GM12878 (cell line): ENCODE measurements around the gene SERHL2.
"Not testable (repeated sequence)": the region's sequence is repeated elsewhere in the genome, so short reads cannot be mapped to it uniquely, and the experiment has no call there.

Source experiments
- BRCA1 ChIP-seq: IDR thresholded peaks from 2 replicates; pipeline ENCODE4 v1.6.1; 2011; ENCODE audit warnings: low read depth, low read length, improper control_type of control experiment
- CHD2 ChIP-seq: IDR thresholded peaks from 2 replicates; pipeline ENCODE4 v1.6.1; 2011; ENCODE audit warnings: low read depth, low read length, improper control_type of control experiment, borderline replicate concordance
- FOXM1 ChIP-seq: IDR thresholded peaks from 2 replicates; pipeline ENCODE4 v1.6.1; 2012; ENCODE audit warnings: low read depth, mild to moderate bottlenecking, inconsistent platforms, low read length, moderate library complexity
- NFYB ChIP-seq: IDR thresholded peaks from 2 replicates; pipeline ENCODE4 v1.6.1; 2011; ENCODE audit warnings: low read depth, mild to moderate bottlenecking, low read length, improper control_type of control experiment, moderate library complexity; ENCODE audit not compliant: insufficient read depth
- POLR2A ChIP-seq: IDR thresholded peaks from 2 replicates; pipeline ENCODE4 v1.6.1; 2011; ENCODE audit warnings: low read depth, mild to moderate bottlenecking, low read length
- RCOR1 ChIP-seq: conservative IDR thresholded peaks from 2 replicates; pipeline ENCODE4 v1.6.1; 2012; ENCODE audit warnings: low read depth, low read length, improper control_type of control experiment
- YBX1 ChIP-seq: fragments of 450-650 bp; IDR thresholded peaks from 2 replicates; pipeline ENCODE4 v1.6.1; 2016; ENCODE audit warnings: antibody characterized with exemption
- ZNF274 ChIP-seq: IDR thresholded peaks from one replicate; pipeline ENCODE4 v1.8.0; 2011; ENCODE audit not compliant: insufficient read length, insufficient read depth
- TF ChIP-seq, protein P1 (sequence below), 3 experiments: IDR thresholded peaks in 2 of 3; conservative IDR thresholded peaks in 1 of 3; 2 replicates each; pipeline ENCODE4 v1.5.1; 2011; ENCODE audit warnings: low read depth in 3 of 3, low read length in 3 of 3, mild to moderate bottlenecking in 3 of 3, control low read depth in 2 of 3, moderate library complexity in 2 of 3, inconsistent platforms in 1 of 3, mixed read lengths in 1 of 3; ENCODE audit not compliant: control insufficient read depth in 2 of 3, insufficient read depth in 1 of 3; ENCODE audit errors: extremely low read depth in 1 of 3

- TF ChIP-seq ZNF274, CHD2, POLR2A, RCOR1, BRCA1, FOXM1, NFYB, YBX1: not testable (repeated sequence)
- TF ChIP-seq, protein P1, sequence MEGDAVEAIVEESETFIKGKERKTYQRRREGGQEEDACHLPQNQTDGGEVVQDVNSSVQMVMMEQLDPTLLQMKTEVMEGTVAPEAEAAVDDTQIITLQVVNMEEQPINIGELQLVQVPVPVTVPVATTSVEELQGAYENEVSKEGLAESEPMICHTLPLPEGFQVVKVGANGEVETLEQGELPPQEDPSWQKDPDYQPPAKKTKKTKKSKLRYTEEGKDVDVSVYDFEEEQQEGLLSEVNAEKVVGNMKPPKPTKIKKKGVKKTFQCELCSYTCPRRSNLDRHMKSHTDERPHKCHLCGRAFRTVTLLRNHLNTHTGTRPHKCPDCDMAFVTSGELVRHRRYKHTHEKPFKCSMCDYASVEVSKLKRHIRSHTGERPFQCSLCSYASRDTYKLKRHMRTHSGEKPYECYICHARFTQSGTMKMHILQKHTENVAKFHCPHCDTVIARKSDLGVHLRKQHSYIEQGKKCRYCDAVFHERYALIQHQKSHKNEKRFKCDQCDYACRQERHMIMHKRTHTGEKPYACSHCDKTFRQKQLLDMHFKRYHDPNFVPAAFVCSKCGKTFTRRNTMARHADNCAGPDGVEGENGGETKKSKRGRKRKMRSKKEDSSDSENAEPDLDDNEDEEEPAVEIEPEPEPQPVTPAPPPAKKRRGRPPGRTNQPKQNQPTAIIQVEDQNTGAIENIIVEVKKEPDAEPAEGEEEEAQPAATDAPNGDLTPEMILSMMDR (IDR thresholded peaks at IDR 0.05 in 2 of 3, conservative IDR thresholded peaks at IDR 0.05 in 1 of 3; ENCODE audit: control insufficient read depth in 2 of 3, extremely low read depth in 1 of 3, insufficient read depth in 1 of 3, low read depth in 3 of 3, low read length in 3 of 3), result not testable (repeated sequence)
Measured at GRCh38 chr22:42575996-42576574, 22.3 kb downstream of the SERHL2 start.
